Prostate gland (tissue), 2 donors: ENCODE results near the gene PHLPP1. TPM values are rescaled to one million over a fixed set of nuclear protein-coding genes. Genes with fewer than 3 reads are reported as not detected.

Experiments
- DNase-seq: peaks from one replicate; pipeline ENCODE4 v3.0.0-alpha.2; 2019; ENCODE audit warnings: low spot score
- H3K27ac ChIP-seq, 2 donors: fragments of 200-600 bp; sonication (generic); 2 replicates each; pipeline ENCODE4 v1.5.1; 2017 to 2019
- H3K27me3 ChIP-seq: fragments of 200-600 bp; sonication (generic); replicated peaks from 2 replicates; pipeline ENCODE4 v1.5.1; 2019; ENCODE audit not compliant: insufficient read depth
- H3K36me3 ChIP-seq, 2 donors: fragments of 200-600 bp; sonication (generic); 1 replicate in 1 of 2; 2 replicates in 1 of 2; pipeline versions ENCODE4 v1.5.1 to v1.8.1; 2017 to 2019
- H3K4me1 ChIP-seq: fragments of 200-600 bp; sonication (generic); replicated peaks from 2 replicates; pipeline ENCODE4 v1.5.1; 2019
- H3K4me3 ChIP-seq, 2 donors: fragments of 200-600 bp; sonication (generic); 2 replicates each; pipeline ENCODE4 v1.5.1; 2017 to 2019
- H3K9me3 ChIP-seq: fragments of 200-600 bp; sonication (generic); 2 replicates; pipeline ENCODE4 v1.5.1; 2017
- CTCF ChIP-seq, 4 experiments: fragments of 200-600 bp in 2 of 4; fragments of 450-650 bp in 2 of 4; sonication (generic) in 2 of 4; IDR thresholded peaks; 1 replicate in 3 of 4; 2 replicates in 1 of 4; pipeline ENCODE4 v1.5.1; 2016 to 2019; ENCODE audit warnings: antibody characterized with exemption in 4 of 4, mild to moderate bottlenecking in 2 of 4, moderate library complexity in 2 of 4
- POLR2A ChIP-seq: fragments of 450-650 bp; IDR thresholded peaks from one replicate; pipeline ENCODE4 v1.6.1; 2016; ENCODE audit warnings: antibody characterized with exemption, mild to moderate bottlenecking
- POLR2AphosphoS5 ChIP-seq: sonication (generic); formaldehyde crosslinking; IDR thresholded peaks from one replicate; pipeline ENCODE4 v1.6.1; 2017; ENCODE audit warnings: antibody characterized with exemption
- WGBS: methylation state at CpG from one replicate; pipeline ENCODE4 v1.1.5; 2018; 5-methylcytosine and 5-hydroxymethylcytosine counted together
- intact Hi-C: fragments of 100-400 bp; cut with DNase I; formaldehyde crosslinking; loops from one replicate; pipeline ENCODE4 v1.14.2; 2022
- total RNA-seq, 2 donors: library from RNA; depleted of rRNA; stranded (reverse); fragments of >200 nt; gene quantifications; one replicate each; pipeline ENCODE4 v1.1.0, GENCODE V29; 2016

PHLPP1 gene
- total RNA-seq, 2 donors from 2014 or later, result 16.8 to 44.1 TPM

GRCh38 chr18:62852851-62853250 is 137.5 kb downstream of the PHLPP1 start:
- Histone ChIP-seq H3K9me3 (no peaks in the 10 kb centered on the region), H3K4me1 (no peaks in the 10 kb centered on the region), H3K4me3 (no peak overlapping the region), H3K27ac (no peak overlapping the region), H3K36me3 (no peaks in the 10 kb centered on the region), H3K27me3 (no peaks in the 10 kb centered on the region)
- 76% methylated on average over 2 of the region's 2 CpGs for WGBS
- no peak for TF ChIP-seq CTCF (IDR thresholded peaks at IDR 0.05)
- intact Hi-C loops, result no loop called here
- DNase-seq, result no peak

GRCh38 chr18:62856294-62856693 is 141.0 kb downstream of the PHLPP1 start:
- no peak overlapping the region for H3K4me3 ChIP-seq
- no peak overlapping the region for H3K27ac ChIP-seq
- TF ChIP-seq CTCF (IDR thresholded peaks at IDR 0.05) (no peak), POLR2AphosphoS5 (no peak), POLR2A (no peak)
- no peak for DNase-seq
- no peaks in the 10 kb centered on the region for H3K9me3 ChIP-seq
- H3K36me3 ChIP-seq, result no peaks in the 10 kb centered on the region
- 96% methylated on average over 7 of the region's 7 CpGs for WGBS
- H3K4me1 ChIP-seq, result no peaks in the 10 kb centered on the region
- intact Hi-C loops, result no loop called here
- no peaks in the 10 kb centered on the region for H3K27me3 ChIP-seq

- Histone ChIP-seq H3K9me3 (no peaks in the 10 kb centered on the region), H3K27ac (no peak overlapping the region), H3K36me3 (no peaks in the 10 kb centered on the region), H3K4me1 (no peaks in the 10 kb centered on the region), H3K4me3 (no peak overlapping the region), H3K27me3 (no peaks in the 10 kb centered on the region)
- 99% methylated on average over 2 of the region's 2 CpGs for WGBS
- no peak for DNase-seq
- intact Hi-C loops, result no loop called here
- TF ChIP-seq POLR2A, result no peak
- TF ChIP-seq CTCF (IDR thresholded peaks at IDR 0.05), result no peak
- TF ChIP-seq POLR2AphosphoS5, result no peak
Measured at GRCh38 chr18:62857263-62857976, 142.1 kb downstream of the PHLPP1 start.

GRCh38 chr18:62860062-62860461 is 144.7 kb downstream of the PHLPP1 start:
- Histone ChIP-seq H3K27ac (no peak overlapping the region), H3K4me3 (no peak overlapping the region), H3K9me3 (no peaks in the 10 kb centered on the region), H3K27me3 (no peaks in the 10 kb centered on the region), H3K36me3 (no peaks in the 10 kb centered on the region), H3K4me1 (no peaks in the 10 kb centered on the region)
- DNase-seq, result no peak
- intact Hi-C loops, result no loop called here
- 92% methylated on average over 4 of the region's 4 CpGs for WGBS
- no peak for TF ChIP-seq POLR2A
- no peak for TF ChIP-seq CTCF (IDR thresholded peaks at IDR 0.05)
- no peak for TF ChIP-seq POLR2AphosphoS5

- Histone ChIP-seq H3K27me3 (no peaks in the 10 kb centered on the region), H3K4me3 (no peak overlapping the region), H3K36me3 (no peaks in the 10 kb centered on the region), H3K27ac (no peak overlapping the region), H3K9me3 (no peaks in the 10 kb centered on the region), H3K4me1 (no peaks in the 10 kb centered on the region)
- WGBS, result 70% methylated on average over 2 of the region's 2 CpGs
- TF ChIP-seq POLR2A (no peak), CTCF (IDR thresholded peaks at IDR 0.05) (no peak), POLR2AphosphoS5 (no peak)
- intact Hi-C loops, result no loop called here
- no peak for DNase-seq
Measured at GRCh38 chr18:62862466-62862865, 147.1 kb downstream of the PHLPP1 start.
